NB4 (cell line): ENCODE measurements around the gene MAU2.
A peak's percentile ranks its signal among the peaks of the same experiment; 100 is the strongest.

Source experiments
- TF ChIP-seq, protein P1 (sequence below): IDR thresholded peaks from one replicate; pipeline ENCODE4 v1.5.1; 2012; ENCODE audit warnings: low read depth, low read length
- TF ChIP-seq, protein P2 (sequence below): IDR thresholded peaks from 2 replicates; pipeline ENCODE4 v1.6.1; 2011; ENCODE audit warnings: low read depth, low read length

DNA sequence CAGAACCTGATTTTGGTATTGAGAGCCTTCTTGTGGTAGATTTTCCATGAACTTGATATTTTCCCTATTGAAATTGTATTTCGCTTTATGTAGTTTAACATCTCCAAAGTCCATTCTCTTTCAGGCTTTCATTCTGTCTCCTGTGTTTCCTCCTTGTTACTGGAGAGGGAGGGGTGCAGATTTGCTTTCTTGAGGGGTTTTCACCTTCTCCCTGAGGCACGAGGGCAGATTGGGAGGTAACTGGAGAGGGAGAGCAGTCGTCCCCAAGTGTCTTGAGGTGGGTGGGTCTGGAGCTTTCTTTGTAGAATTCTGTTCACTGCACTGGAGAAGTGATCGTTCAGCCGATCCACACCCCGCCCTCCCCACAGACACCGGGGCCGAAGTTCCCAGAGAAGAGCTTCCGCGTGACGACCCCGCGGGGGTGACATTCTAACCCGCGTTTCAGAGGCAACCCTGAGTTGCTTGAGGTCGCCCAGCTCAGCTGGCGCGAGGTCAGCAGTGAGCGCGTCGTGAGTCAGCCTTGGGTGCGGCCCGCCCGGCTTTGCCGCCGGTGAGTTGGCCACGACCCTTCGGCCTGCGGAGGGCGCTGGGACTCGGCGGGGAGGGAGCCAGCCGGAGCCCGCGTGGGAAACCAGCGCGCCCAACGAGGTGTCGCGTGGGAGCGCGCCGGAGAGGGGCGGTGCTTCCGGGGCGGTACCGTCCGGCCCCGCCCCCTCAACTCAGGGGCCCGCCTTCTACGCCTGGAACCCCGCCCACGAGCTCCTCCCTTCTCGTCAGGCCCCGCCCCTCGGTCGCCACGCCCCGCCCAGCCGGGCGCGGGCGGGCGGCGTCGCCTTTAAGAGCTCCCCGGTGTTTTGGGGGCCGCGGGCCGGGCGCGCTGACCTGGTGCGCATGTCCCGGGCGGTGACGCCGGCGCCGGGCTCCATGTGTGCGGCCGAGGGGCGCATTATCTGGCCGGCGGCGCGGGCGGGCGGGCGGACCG lies 84.5 kb downstream of the MAU2 start, which contains the start of gene GATAD2A:
- TF ChIP-seq, protein P1, sequence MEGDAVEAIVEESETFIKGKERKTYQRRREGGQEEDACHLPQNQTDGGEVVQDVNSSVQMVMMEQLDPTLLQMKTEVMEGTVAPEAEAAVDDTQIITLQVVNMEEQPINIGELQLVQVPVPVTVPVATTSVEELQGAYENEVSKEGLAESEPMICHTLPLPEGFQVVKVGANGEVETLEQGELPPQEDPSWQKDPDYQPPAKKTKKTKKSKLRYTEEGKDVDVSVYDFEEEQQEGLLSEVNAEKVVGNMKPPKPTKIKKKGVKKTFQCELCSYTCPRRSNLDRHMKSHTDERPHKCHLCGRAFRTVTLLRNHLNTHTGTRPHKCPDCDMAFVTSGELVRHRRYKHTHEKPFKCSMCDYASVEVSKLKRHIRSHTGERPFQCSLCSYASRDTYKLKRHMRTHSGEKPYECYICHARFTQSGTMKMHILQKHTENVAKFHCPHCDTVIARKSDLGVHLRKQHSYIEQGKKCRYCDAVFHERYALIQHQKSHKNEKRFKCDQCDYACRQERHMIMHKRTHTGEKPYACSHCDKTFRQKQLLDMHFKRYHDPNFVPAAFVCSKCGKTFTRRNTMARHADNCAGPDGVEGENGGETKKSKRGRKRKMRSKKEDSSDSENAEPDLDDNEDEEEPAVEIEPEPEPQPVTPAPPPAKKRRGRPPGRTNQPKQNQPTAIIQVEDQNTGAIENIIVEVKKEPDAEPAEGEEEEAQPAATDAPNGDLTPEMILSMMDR = no peak
- TF ChIP-seq, protein P2, sequence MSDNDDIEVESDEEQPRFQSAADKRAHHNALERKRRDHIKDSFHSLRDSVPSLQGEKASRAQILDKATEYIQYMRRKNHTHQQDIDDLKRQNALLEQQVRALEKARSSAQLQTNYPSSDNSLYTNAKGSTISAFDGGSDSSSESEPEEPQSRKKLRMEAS = peak; percentile 80
